Keratinocyte (primary cell): ENCODE data around the gene ETFA.

Experiments used
- EZH2 ChIP-seq: IDR thresholded peaks from one replicate; pipeline ENCODE4 v1.6.1; 2012; ENCODE audit warnings: inconsistent platforms, mild to moderate bottlenecking, low read length, moderate library complexity
- TF ChIP-seq, protein P1 (sequence below), 3 experiments: IDR thresholded peaks in 1 of 3; conservative IDR thresholded peaks in 1 of 3; optimal IDR thresholded peaks in 1 of 3; 2 replicates in 2 of 3; 3 replicates in 1 of 3; pipeline versions ENCODE3 to v1.5.1; 2011; ENCODE audit warnings: low read length in 3 of 3, mild to moderate bottlenecking in 3 of 3, moderate library complexity in 2 of 3, control low read depth in 1 of 3, inconsistent platforms in 1 of 3; ENCODE audit not compliant: insufficient read depth in 2 of 3; ENCODE audit errors: extremely low read depth in 1 of 3

GRCh38 chr15:76187163-76187562 lies 124.1 kb downstream of the ETFA start:
- TF ChIP-seq EZH2: no peak
- TF ChIP-seq, protein P1, sequence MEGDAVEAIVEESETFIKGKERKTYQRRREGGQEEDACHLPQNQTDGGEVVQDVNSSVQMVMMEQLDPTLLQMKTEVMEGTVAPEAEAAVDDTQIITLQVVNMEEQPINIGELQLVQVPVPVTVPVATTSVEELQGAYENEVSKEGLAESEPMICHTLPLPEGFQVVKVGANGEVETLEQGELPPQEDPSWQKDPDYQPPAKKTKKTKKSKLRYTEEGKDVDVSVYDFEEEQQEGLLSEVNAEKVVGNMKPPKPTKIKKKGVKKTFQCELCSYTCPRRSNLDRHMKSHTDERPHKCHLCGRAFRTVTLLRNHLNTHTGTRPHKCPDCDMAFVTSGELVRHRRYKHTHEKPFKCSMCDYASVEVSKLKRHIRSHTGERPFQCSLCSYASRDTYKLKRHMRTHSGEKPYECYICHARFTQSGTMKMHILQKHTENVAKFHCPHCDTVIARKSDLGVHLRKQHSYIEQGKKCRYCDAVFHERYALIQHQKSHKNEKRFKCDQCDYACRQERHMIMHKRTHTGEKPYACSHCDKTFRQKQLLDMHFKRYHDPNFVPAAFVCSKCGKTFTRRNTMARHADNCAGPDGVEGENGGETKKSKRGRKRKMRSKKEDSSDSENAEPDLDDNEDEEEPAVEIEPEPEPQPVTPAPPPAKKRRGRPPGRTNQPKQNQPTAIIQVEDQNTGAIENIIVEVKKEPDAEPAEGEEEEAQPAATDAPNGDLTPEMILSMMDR (optimal IDR thresholded peaks at IDR 0.05 in 1 of 3, IDR thresholded peaks at IDR 0.05 in 1 of 3, conservative IDR thresholded peaks at IDR 0.05 in 1 of 3; ENCODE audit: extremely low read depth in 1 of 3, insufficient read depth in 2 of 3, low read length in 3 of 3): no peak
